Caco-2 (cell line): ENCODE measurements around the gene PITX2. TPM values are rescaled to one million over a fixed set of nuclear protein-coding genes. Genes with fewer than 3 reads are reported as not detected.

Experiments used
- BruUV-seq: library from RNA; stranded (reverse); fragments of 400-500 nt; replicated peaks from 2 replicates; lab custom pipeline; 2021; lab: Mats Ljungman, UMichigan
- CTCF ChIA-PET: fragments of 300-600 bp; sonication (Branson Sonifier 250); formaldehyde crosslinking; loops from one replicate; lab custom pipeline; 2022; ENCODE audit warnings: antibody characterized with exemption; lab: Charles Lee
- POLR2A ChIA-PET: fragments of 300-600 bp; sonication (Branson Sonifier 250); formaldehyde crosslinking; loops from one replicate; lab custom pipeline; 2022; ENCODE audit warnings: antibody characterized with exemption; lab: Charles Lee
- DNase-seq, 2 experiments: peaks; one replicate each; pipeline versions ENCODE4 v3.0.0 to v3.0.0-alpha.2; 2020 to 2022
- H3K27me3 ChIP-seq: replicated peaks from 2 replicates; pipeline ENCODE4 v1.6.0; 2011; ENCODE audit warnings: low read length; ENCODE audit not compliant: control insufficient read depth, insufficient read depth
- H3K36me3 ChIP-seq: 2 replicates; pipeline ENCODE4 v1.5.1; 2011; ENCODE audit warnings: low read length; ENCODE audit not compliant: control insufficient read depth, insufficient read depth
- H3K4me1 ChIP-seq: fragments of 250-450 bp; sonication (Bioruptor Pico); 2 replicates; pipeline ENCODE4 v1.5.1; 2020; ENCODE audit warnings: mild to moderate bottlenecking
- H3K4me3 ChIP-seq: 2 replicates; pipeline ENCODE4 v1.5.1; 2011; ENCODE audit warnings: low read depth, mild to moderate bottlenecking, control low read depth, low read length
- H3K9me3 ChIP-seq: fragments of 250-450 bp; sonication (Bioruptor Pico); 2 replicates; pipeline ENCODE4 v1.5.1; 2020; ENCODE audit warnings: mild to moderate bottlenecking, moderate library complexity
- H3K27ac Mint-ChIP-seq: one replicate; pipeline ENCODE4 v1.8.0; 2022; ENCODE audit warnings: mixed read lengths; ENCODE audit not compliant: unreplicated experiment
- H3K27me3 Mint-ChIP-seq: one replicate; pipeline ENCODE4 v1.8.0; 2022; ENCODE audit warnings: mixed read lengths; ENCODE audit not compliant: insufficient read depth, unreplicated experiment
- H3K36me3 Mint-ChIP-seq: one replicate; pipeline ENCODE4 v1.8.0; 2022; ENCODE audit warnings: mild to moderate bottlenecking, mixed read lengths; ENCODE audit not compliant: insufficient read depth, unreplicated experiment
- H3K4me1 Mint-ChIP-seq: one replicate; pipeline ENCODE4 v1.8.0; 2022; ENCODE audit warnings: low read depth, mixed read lengths; ENCODE audit not compliant: unreplicated experiment
- H3K4me3 Mint-ChIP-seq: one replicate; pipeline ENCODE4 v1.8.0; 2022; ENCODE audit warnings: mild to moderate bottlenecking, moderate library complexity, mixed read lengths; ENCODE audit not compliant: unreplicated experiment
- H3K9me3 Mint-ChIP-seq: one replicate; pipeline ENCODE4 v1.8.0; 2022; ENCODE audit warnings: mixed read lengths; ENCODE audit not compliant: unreplicated experiment
- CTCF ChIP-seq, 2 experiments: fragments of 200-600 bp in 1 of 2; IDR thresholded peaks; 1 replicate in 1 of 2; 2 replicates in 1 of 2; pipeline versions ENCODE4 v1.5.1 to v1.8.0; 2011 to 2022; ENCODE audit warnings: antibody characterized with exemption in 1 of 2, control low read depth in 1 of 2, inconsistent platforms in 1 of 2, low read depth in 1 of 2, low read length in 1 of 2, mild to moderate bottlenecking in 1 of 2, moderate library complexity in 1 of 2; ENCODE audit not compliant: insufficient read depth in 1 of 2, severe bottlenecking in 1 of 2, unreplicated experiment in 1 of 2
- intact Hi-C: fragments of 100-400 bp; cut with micrococcal nuclease; formaldehyde crosslinking; loops from one replicate; pipeline ENCODE4 v1.10.0; 2022; ENCODE audit not compliant: unreplicated experiment
- total RNA-seq: library from RNA; stranded (reverse); gene quantifications from 2 replicates; pipeline ENCODE4 v1.2.3, GENCODE V29; 2022

PITX2 gene
- total RNA-seq, 1 experiment from 2014 or later = 82.8 TPM

GRCh38 chr4:110633358-110634341, 10.8 kb upstream of the PITX2 start:
- H3K27me3 Mint-ChIP-seq = no peaks in the 10 kb centered on the region
- ChIA-PET CTCF (interaction anchor here (0.6 kb wide), 1 partner anchor 12 kb away, joined by 3 read pairs; no protein-coding TSS in a partner anchor), POLR2A (no interaction called here)
- H3K4me3 Mint-ChIP-seq = no peak overlapping the region
- no peaks in the 10 kb centered on the region for H3K9me3 Mint-ChIP-seq
- no peak for TF ChIP-seq CTCF (IDR thresholded peaks at IDR 0.05; ENCODE audit: insufficient read depth in 1 of 2, low read depth in 1 of 2, low read length in 1 of 2, severe bottlenecking in 1 of 2, unreplicated experiment in 1 of 2)
- H3K4me1 Mint-ChIP-seq = peaks cover 13% of the 10 kb centered on the region
- no peak overlapping the region for H3K27ac Mint-ChIP-seq
- no peak for DNase-seq
- no TSS peak for BruUV-seq
- Histone ChIP-seq H3K4me1 (0 out of 2 replicates have a peak, but pooled peaks cover 5% of the 10 kb centered on the region), H3K27me3 (no peaks in the 10 kb centered on the region), H3K4me3 (no peak overlapping the region), H3K9me3 (no peaks in the 10 kb centered on the region), H3K36me3 (peaks cover 11% of the 10 kb centered on the region)
- intact Hi-C loops = no loop called here
- peaks cover 79% of the 10 kb centered on the region for H3K36me3 Mint-ChIP-seq

- TF ChIP-seq CTCF (IDR thresholded peaks at IDR 0.05; ENCODE audit: insufficient read depth in 1 of 2, low read depth in 1 of 2, low read length in 1 of 2, severe bottlenecking in 1 of 2, unreplicated experiment in 1 of 2) = no peak
- Histone ChIP-seq H3K4me3 (no peak overlapping the region), H3K9me3 (no peaks in the 10 kb centered on the region), H3K4me1 (0 out of 2 replicates have a peak, but pooled peaks cover under 1% of the 10 kb centered on the region), H3K27me3 (no peaks in the 10 kb centered on the region), H3K36me3 (peaks cover 11% of the 10 kb centered on the region)
- ChIA-PET POLR2A (no interaction called here), CTCF (no interaction called here)
- Mint-ChIP-seq H3K9me3 (no peaks in the 10 kb centered on the region), H3K27ac (no peak overlapping the region), H3K27me3 (no peaks in the 10 kb centered on the region), H3K4me3 (peak overlapping the region; percentile 67), H3K4me1 (peaks cover 20% of the 10 kb centered on the region), H3K36me3 (peaks cover 88% of the 10 kb centered on the region)
- BruUV-seq = no TSS peak
- no peak for DNase-seq
- intact Hi-C loops = no loop called here
Observed at GRCh38 chr4:110632506-110633357, 9.9 kb upstream of the PITX2 start.
